ENCODE measurements around the gene AK3. TPM values are rescaled to one million over a fixed set of nuclear protein-coding genes. Genes with fewer than 3 reads are reported as not detected.
"Not testable (repeated sequence)": the region's sequence is repeated elsewhere in the genome, so short reads cannot be mapped to it uniquely, and the experiment has no call there.

Gene AK3
- total RNA-seq, 1 donor from 2014 or later, result 40.4 TPM

DNA sequence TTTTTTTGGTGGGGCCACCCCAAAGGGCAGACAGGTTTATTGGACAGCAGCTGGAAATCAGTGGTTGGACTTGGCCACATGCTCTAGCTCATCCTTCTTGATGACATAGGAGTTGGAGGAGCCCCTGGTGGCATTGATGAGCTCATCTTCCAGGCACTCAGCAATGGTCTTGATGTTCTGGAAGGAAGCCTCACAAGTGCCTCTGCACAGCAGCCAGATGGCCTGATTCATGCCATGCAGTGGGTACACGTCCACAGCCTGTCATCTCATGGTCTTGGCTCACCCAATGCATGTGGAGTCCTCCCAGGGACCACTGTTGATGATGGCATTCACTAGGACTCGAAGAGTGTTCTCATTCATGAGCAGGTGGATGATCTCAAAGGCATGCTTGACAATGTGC lies 40.4 kb upstream of the AK3 start:
- Histone ChIP-seq H3K27me3 (ENCODE audit: low read depth) (no peaks in the 10 kb centered on the region), H3K4me3 (no peak overlapping the region), H3K9me3 (no peaks in the 10 kb centered on the region), H3K4me1 (no peaks in the 10 kb centered on the region), H3K36me3 (no peaks in the 10 kb centered on the region), H3K27ac (no peak overlapping the region)
- no peak for DNase-seq
- no peak for ATAC-seq
- intact Hi-C loops (cut with DNase I), result no loop called here
- TF ChIP-seq, protein P1, sequence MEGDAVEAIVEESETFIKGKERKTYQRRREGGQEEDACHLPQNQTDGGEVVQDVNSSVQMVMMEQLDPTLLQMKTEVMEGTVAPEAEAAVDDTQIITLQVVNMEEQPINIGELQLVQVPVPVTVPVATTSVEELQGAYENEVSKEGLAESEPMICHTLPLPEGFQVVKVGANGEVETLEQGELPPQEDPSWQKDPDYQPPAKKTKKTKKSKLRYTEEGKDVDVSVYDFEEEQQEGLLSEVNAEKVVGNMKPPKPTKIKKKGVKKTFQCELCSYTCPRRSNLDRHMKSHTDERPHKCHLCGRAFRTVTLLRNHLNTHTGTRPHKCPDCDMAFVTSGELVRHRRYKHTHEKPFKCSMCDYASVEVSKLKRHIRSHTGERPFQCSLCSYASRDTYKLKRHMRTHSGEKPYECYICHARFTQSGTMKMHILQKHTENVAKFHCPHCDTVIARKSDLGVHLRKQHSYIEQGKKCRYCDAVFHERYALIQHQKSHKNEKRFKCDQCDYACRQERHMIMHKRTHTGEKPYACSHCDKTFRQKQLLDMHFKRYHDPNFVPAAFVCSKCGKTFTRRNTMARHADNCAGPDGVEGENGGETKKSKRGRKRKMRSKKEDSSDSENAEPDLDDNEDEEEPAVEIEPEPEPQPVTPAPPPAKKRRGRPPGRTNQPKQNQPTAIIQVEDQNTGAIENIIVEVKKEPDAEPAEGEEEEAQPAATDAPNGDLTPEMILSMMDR (IDR thresholded peaks at IDR 0.05), result no peak

DNA sequence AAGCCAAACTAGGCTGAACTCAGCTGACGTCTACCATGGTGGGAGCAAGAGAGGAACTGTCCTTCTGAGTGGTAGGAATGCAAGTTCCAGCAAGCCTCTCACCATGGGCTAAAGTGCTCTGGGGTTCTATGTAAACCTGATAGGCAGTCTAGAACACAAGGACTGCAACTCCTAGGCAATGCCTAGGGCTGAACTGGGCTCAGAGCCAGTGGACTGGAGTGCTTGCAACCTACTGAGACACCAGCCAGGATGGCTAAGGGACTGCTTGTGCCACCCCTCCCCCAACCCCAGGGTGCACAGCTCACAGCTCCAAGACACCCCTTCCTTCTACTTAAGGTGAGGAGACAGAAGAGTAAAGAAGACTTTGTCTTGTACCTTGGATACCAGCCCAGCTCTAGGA lies 39.6 kb upstream of the AK3 start:
- Histone ChIP-seq H3K4me1 (no peaks in the 10 kb centered on the region), H3K27ac (no peak overlapping the region), H3K4me3 (no peak overlapping the region), H3K27me3 (ENCODE audit: low read depth) (no peaks in the 10 kb centered on the region), H3K36me3 (no peaks in the 10 kb centered on the region), H3K9me3 (no peaks in the 10 kb centered on the region)
- TF ChIP-seq, protein P1 (IDR thresholded peaks at IDR 0.05), result no peak
- intact Hi-C loops (cut with DNase I), result no loop called here
- no peak for DNase-seq
- no peak for ATAC-seq

DNA sequence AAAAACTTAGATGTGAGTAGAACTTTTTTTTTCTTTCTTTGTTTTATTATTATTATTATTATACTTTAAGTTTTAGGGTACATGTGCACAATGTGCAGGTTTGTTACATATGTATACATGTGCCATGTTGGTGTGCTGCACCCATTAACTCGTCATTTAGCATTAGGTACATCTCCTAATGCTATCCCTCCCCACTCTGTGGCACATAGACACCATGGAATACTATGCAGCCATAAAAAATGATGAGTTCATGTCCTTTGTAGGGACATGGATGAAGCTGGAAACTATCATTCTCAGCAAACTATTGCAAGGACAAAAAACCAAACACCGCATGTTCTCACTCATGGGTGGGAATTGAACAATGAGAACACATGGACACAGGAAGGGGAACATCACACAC lies 34.0 kb upstream of the AK3 start:
- DNase-seq; H3K4me1 ChIP-seq; ATAC-seq; H3K4me3 ChIP-seq; H3K27me3 ChIP-seq (ENCODE audit: low read depth); H3K36me3 ChIP-seq; H3K9me3 ChIP-seq; intact Hi-C loops (cut with DNase I); H3K27ac ChIP-seq: not testable (repeated sequence)

DNA sequence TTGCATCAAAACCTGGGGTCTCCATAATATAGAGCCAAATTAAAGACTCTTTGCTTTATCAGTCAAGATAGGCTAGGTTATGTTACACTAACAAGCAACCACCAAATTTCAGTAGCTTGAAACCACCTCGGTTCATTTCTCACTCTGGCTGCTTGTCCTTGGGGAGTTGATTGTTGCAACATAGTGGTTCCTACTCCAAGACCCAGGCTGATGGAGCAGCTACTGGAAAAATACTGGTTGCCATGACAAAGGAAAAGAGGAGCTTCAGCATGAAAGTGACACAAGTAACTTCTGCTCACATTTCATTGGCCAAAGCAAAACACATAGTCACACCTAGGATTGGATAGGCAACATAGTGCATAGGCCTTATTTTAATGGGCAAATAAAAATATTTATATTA lies 33.2 kb upstream of the AK3 start:
- Histone ChIP-seq H3K4me3 (no peak overlapping the region), H3K36me3 (no peaks in the 10 kb centered on the region), H3K27ac (no peak overlapping the region), H3K9me3 (no peaks in the 10 kb centered on the region), H3K4me1 (no peaks in the 10 kb centered on the region), H3K27me3 (ENCODE audit: low read depth) (no peaks in the 10 kb centered on the region)
- ATAC-seq (no peak), DNase-seq (no peak)
- TF ChIP-seq, protein P1 (IDR thresholded peaks at IDR 0.05), result no peak
- intact Hi-C loops (cut with DNase I), result no loop called here

DNA sequence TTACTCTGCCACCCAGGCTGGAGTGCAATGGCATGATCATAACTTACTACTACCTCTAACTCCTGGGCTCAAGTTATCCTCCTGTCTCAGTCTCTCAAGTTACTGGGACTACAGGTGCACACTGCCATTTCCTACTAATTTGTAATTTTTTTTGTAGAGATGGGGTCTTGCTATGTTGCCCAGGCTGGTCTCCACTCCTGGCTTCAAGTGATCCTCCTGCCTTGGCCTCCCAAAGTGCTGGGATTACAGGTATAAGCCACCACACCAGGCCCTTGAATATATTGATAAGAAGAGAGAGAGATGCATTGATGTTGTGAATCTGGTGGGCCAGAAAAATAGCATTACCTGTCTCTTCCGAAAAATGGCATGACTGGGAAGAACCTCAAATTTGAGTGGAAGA lies 30.8 kb upstream of the AK3 start:
- no peak overlapping the region for H3K27ac ChIP-seq
- H3K9me3 ChIP-seq, result no peaks in the 10 kb centered on the region
- H3K4me3 ChIP-seq, result no peak overlapping the region
- intact Hi-C loops (cut with DNase I), result no loop called here
- TF ChIP-seq, protein P1 (IDR thresholded peaks at IDR 0.05), result no peak
- no peaks in the 10 kb centered on the region for H3K4me1 ChIP-seq
- no peak for ATAC-seq
- no peak for DNase-seq
- H3K27me3 ChIP-seq (ENCODE audit: low read depth), result no peaks in the 10 kb centered on the region
- H3K36me3 ChIP-seq, result no peaks in the 10 kb centered on the region

DNA sequence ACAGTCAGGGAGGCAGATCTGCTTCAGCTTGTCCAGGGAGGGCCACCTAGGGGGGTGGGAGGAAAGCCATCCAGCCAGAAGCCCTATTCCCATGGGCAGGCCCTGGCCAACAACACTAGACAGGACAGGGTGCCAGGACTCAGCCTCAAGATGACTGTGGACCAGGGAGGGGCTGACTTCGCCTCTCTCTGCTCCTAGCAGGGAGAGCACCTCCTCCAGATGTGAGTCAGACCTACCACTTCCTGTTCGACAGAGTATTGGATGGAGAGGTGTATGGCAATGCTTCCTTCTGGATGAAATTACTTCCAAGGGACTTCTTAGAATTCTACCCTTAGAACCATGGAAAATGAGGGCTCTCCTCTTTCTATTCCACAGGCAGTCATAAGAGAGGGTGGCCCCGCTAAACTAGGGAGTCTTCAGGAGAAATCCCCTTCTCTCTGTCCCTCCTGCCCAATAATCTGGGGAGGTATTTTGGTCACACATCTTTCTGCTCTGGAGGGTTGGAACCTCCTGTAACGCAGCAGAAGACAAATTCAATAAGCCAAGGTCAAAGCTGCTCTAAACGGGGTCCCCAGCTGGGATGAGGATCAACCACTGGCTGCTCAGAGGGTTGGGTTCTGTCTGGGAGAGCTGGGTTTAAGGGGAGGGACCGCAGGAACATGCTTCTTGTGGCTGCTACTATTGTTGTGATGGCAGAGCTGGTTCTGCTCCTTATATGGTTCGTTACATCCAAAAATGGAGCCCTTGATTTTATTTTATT lies 28.5 kb upstream of the AK3 start:
- no peaks in the 10 kb centered on the region for H3K9me3 ChIP-seq
- H3K27ac ChIP-seq, result no peak overlapping the region
- H3K4me1 ChIP-seq, result no peaks in the 10 kb centered on the region
- ATAC-seq (no peak), DNase-seq (no peak)
- no peaks in the 10 kb centered on the region for H3K27me3 ChIP-seq (ENCODE audit: low read depth)
- intact Hi-C loops (cut with DNase I), result no loop called here
- TF ChIP-seq, protein P1 (IDR thresholded peaks at IDR 0.05), result no peak
- H3K4me3 ChIP-seq, result no peak overlapping the region
- H3K36me3 ChIP-seq, result no peaks in the 10 kb centered on the region

Data from lower lobe of right lung (tissue), 2 donors.